Trophoblast cell (in vitro differentiated cells and primary cell): Measurements from ENCODE around the gene ELN.
"Not testable (repeated sequence)": the region's sequence is repeated elsewhere in the genome, so short reads cannot be mapped to it uniquely, and the experiment has no call there.

Experiments used
- DNase-seq, 2 donors: peaks; one replicate each; pipeline ENCODE4 v3.0.0-alpha.2; 2016
- H2AFZ ChIP-seq: 2 replicates; pipeline ENCODE4 v1.6.1; 2013; ENCODE audit warnings: low read length, moderate library complexity, mild to moderate bottlenecking; ENCODE audit not compliant: insufficient read depth, poor library complexity
- H2AK5ac ChIP-seq: 2 replicates; pipeline ENCODE4 v1.6.1; 2013; ENCODE audit warnings: mild to moderate bottlenecking, low read length
- H2BK120ac ChIP-seq: 2 replicates; pipeline ENCODE4 v1.6.1; 2013; ENCODE audit warnings: low read length, mild to moderate bottlenecking, moderate library complexity; ENCODE audit not compliant: insufficient read depth, poor library complexity
- H2BK12ac ChIP-seq: 2 replicates; pipeline ENCODE4 v1.6.1; 2013; ENCODE audit warnings: mild to moderate bottlenecking, low read length, moderate library complexity
- H2BK5ac ChIP-seq: 2 replicates; pipeline ENCODE4 v1.6.1; 2013; ENCODE audit warnings: low read length, low read depth, moderate library complexity, mild to moderate bottlenecking; ENCODE audit not compliant: poor library complexity
- H3K14ac ChIP-seq: 2 replicates; pipeline ENCODE4 v1.6.1; 2013; ENCODE audit warnings: mild to moderate bottlenecking, low read length
- H3K18ac ChIP-seq: 2 replicates; pipeline ENCODE4 v1.6.1; 2013; ENCODE audit warnings: mild to moderate bottlenecking, low read length
- H3K23ac ChIP-seq: 2 replicates; pipeline ENCODE4 v1.6.1; 2013; ENCODE audit warnings: low read length
- H3K27ac ChIP-seq: 2 replicates; pipeline ENCODE4 v1.5.1; 2013; ENCODE audit warnings: low read depth, mild to moderate bottlenecking, inconsistent platforms, low read length, moderate library complexity
- H3K27me3 ChIP-seq: 2 replicates; pipeline ENCODE4 v1.6.1; 2013; ENCODE audit warnings: inconsistent platforms, mild to moderate bottlenecking, low read length, moderate library complexity; ENCODE audit not compliant: insufficient read depth
- H3K36me3 ChIP-seq, 2 experiments: 1 replicate in 1 of 2; 2 replicates in 1 of 2; pipeline ENCODE4 v1.6.1; 2013; ENCODE audit warnings: low read length in 2 of 2, mild to moderate bottlenecking in 2 of 2, moderate library complexity in 1 of 2; ENCODE audit not compliant: insufficient read depth in 2 of 2, control insufficient read depth in 1 of 2
- H3K4ac ChIP-seq: 2 replicates; pipeline ENCODE4 v1.6.1; 2013; ENCODE audit warnings: low read depth, mild to moderate bottlenecking, low read length, moderate library complexity
- H3K4me1 ChIP-seq, 2 experiments: 1 replicate in 1 of 2; 2 replicates in 1 of 2; pipeline ENCODE4 v1.6.1; 2013; ENCODE audit warnings: low read length in 2 of 2, mild to moderate bottlenecking in 2 of 2, moderate library complexity in 1 of 2; ENCODE audit not compliant: insufficient read depth in 2 of 2, control insufficient read depth in 1 of 2
- H3K4me2 ChIP-seq: 2 replicates; pipeline ENCODE4 v1.6.1; 2013; ENCODE audit warnings: inconsistent platforms, mild to moderate bottlenecking, low read length, moderate library complexity
- H3K4me3 ChIP-seq: 2 replicates; pipeline ENCODE4 v1.5.1; 2013; ENCODE audit warnings: mild to moderate bottlenecking, low read depth, low read length, inconsistent platforms
- H3K79me1 ChIP-seq: one replicate; pipeline ENCODE4 v1.6.1; 2013; ENCODE audit warnings: low read length
- H3K79me2 ChIP-seq: 2 replicates; pipeline ENCODE4 v1.6.1; 2013; ENCODE audit warnings: low read length, mild to moderate bottlenecking; ENCODE audit not compliant: control insufficient read depth, insufficient read depth, poor library complexity
- H3K9ac ChIP-seq: 2 replicates; pipeline ENCODE4 v1.6.1; 2013; ENCODE audit warnings: mild to moderate bottlenecking, low read length
- H3K9me3 ChIP-seq: 2 replicates; pipeline ENCODE4 v1.6.1; 2013; ENCODE audit warnings: low read depth, mild to moderate bottlenecking, control low read depth, inconsistent platforms, low read length; ENCODE audit not compliant: insufficient read depth
- H4K12ac ChIP-seq: 2 replicates; pipeline ENCODE4 v1.6.1; 2013; ENCODE audit warnings: low read depth, mild to moderate bottlenecking, low read length, moderate library complexity
- H4K8ac ChIP-seq: 2 replicates; pipeline ENCODE4 v1.6.1; 2013; ENCODE audit warnings: low read depth, mild to moderate bottlenecking, low read length, moderate library complexity
- H4K91ac ChIP-seq: one replicate; pipeline ENCODE4 v1.6.1; 2013; ENCODE audit warnings: low read depth, mild to moderate bottlenecking, low read length, moderate library complexity
- whole genome bisulfite sequencing: extraction: QIAGEN DNeasy Blood & Tissue Kit; methylation state at CpG from one replicate; pipeline ENCODE4 v1.1.7; 2013; ENCODE audit warnings: missing lambda C conversion rate; ENCODE audit not compliant: insufficient read length, insufficient coverage; ENCODE audit errors: extremely low coverage; 5-methylcytosine and 5-hydroxymethylcytosine counted together

ELN gene

DNA sequence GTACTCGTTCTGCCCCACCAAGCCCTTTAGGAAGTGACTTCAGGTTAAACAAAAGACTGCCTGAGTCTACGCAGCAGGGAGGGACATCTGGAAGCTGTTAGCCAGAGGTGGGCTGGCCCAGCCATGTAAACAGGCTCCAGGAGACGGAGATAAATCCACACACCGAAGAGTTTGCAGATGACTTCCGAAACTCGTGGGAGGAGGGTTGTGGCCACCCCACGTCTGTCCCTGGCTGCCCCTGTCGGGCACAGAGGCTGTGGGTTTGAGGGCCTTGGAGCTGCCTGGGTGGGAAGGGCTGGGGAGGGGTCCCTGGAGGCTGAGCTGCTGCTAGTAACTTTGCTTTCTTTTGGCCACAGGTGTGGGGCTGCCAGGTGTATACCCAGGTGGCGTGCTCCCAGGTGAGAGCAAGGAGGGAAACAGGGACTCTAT lies 15.6 kb downstream of the ELN start:
- Histone ChIP-seq H2BK5ac (no peak overlapping the region), H3K9me3 (no peaks in the 10 kb centered on the region), H3K79me1 (no peaks in the 10 kb centered on the region), H3K4me2 (no peak overlapping the region), H3K4me3 (no peak overlapping the region), H4K12ac (peak overlapping the region; percentile 27), H3K23ac (no peak overlapping the region), H3K27me3 (no peaks in the 10 kb centered on the region), H3K9ac (no peak overlapping the region), H2AFZ (no peak overlapping the region), H2BK120ac (no peak overlapping the region), H4K91ac (no peak overlapping the region), H3K79me2 (no peaks in the 10 kb centered on the region), H3K4me1 (peaks cover 0 to 8% of the 10 kb centered on the region in 2 experiments), H3K27ac (no peak overlapping the region), H2BK12ac (no peak overlapping the region), H3K36me3 (no peaks in the 10 kb centered on the region), H4K8ac (no peak overlapping the region), H3K4ac (no peak overlapping the region), H3K18ac (no peak overlapping the region), H3K14ac (no peak overlapping the region), H2AK5ac (no peak overlapping the region)
- WGBS = no CpG with 5 or more reads among the region's 9 CpGs
- DNase-seq = no peak

DNA sequence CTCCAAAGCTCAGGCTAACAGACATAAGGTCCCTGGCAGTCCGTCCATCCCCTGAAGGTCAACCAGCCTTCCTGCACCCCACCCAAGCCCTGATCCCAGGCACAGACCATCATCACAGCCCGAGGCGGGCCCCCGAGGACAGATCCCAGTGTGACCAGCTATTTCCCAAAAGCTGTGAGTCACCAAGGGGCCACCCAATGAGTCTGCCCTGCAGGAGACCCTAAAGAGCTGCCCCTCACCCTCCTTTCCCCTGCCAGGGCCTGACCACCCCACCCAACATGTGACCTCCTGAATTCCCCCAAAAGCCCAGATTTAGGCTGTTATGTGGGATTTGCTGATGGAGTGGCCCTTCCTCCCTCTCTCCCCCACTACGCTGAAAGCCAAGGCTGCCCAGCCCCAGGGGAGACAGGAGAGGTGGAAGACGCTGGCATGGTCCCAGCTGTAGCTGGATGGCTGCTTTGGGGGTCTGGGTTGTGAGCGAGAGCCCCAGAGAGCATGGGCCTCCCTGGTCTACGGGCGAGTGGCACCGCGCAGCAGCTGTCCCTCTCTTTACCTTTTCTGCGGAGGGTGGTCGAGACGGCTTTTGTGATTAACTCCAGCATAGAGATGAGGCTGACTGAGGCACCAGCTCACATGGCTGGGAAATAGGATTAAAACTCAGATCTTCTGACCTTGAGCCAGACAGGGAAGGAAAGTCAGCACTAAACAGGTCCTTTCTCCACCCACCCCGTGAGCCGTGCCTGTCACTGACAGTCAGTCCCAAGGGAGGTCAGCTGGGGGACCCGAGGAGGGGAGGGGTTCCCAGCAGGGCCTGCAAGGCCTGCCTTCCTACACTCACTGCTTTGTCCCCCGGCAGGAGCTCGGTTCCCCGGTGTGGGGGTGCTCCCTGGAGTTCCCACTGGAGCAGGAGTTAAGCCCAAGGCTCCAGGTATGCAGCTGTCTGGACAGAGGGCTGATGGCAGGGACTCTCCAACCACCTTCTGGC lies 16.7 kb downstream of the ELN start:
- DNase-seq = no peak

DNA sequence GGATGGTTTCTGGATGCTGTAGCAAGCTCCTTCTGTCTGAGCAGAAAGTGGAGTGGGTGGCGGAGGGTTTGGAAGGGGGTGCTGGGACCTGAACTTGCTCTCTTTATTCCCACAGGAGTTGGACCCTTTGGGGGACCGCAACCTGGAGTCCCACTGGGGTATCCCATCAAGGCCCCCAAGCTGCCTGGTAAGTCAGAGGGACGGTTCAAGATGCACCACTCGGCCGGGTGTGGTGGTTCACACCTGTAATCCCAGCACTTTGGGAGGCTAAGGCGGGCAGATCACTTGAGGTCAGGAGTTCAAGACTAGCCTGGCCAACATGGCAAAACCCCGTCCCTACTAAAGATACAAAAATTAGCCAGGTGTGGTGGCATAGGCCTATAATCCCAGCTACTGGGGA lies 18.6 kb downstream of the ELN start:
- no CpG with 5 or more reads among the region's 7 CpGs for WGBS
- H3K27me3 ChIP-seq, H2AFZ ChIP-seq, H3K18ac ChIP-seq, H3K9me3 ChIP-seq, H3K14ac ChIP-seq, DNase-seq, H2BK12ac ChIP-seq, H3K27ac ChIP-seq, H3K23ac ChIP-seq, H3K36me3 ChIP-seq, H4K91ac ChIP-seq, H2BK5ac ChIP-seq, H3K4me2 ChIP-seq, H4K12ac ChIP-seq, H3K4me3 ChIP-seq, H4K8ac ChIP-seq, H3K9ac ChIP-seq, H3K79me1 ChIP-seq, H3K79me2 ChIP-seq, H2BK120ac ChIP-seq, H3K4me1 ChIP-seq, H3K4ac ChIP-seq, H2AK5ac ChIP-seq: not testable (repeated sequence)

More for the DNA sequence above, 16.7 kb downstream of the ELN start:
- Histone ChIP-seq H3K9me3 (no peaks in the 10 kb centered on the region), H3K4me3 (no peak overlapping the region), H3K9ac (no peak overlapping the region), H4K8ac (no peak overlapping the region), H3K23ac (no peak overlapping the region), H3K79me2 (no peaks in the 10 kb centered on the region), H3K14ac (no peak overlapping the region), H2AFZ (no peak overlapping the region), H3K79me1 (no peaks in the 10 kb centered on the region), H2AK5ac (no peak overlapping the region), H3K18ac (no peak overlapping the region), H4K91ac (no peak overlapping the region), H2BK12ac (no peak overlapping the region), H3K4me2 (no peak overlapping the region), H2BK120ac (no peak overlapping the region), H3K27ac (no peak overlapping the region), H3K27me3 (no peaks in the 10 kb centered on the region), H2BK5ac (no peak overlapping the region), H4K12ac (no peak overlapping the region), H3K4ac (no peak overlapping the region), H3K36me3 (no peaks in the 10 kb centered on the region), H3K4me1 (peaks cover 0 to 8% of the 10 kb centered on the region in 2 experiments)
- WGBS = no CpG with 5 or more reads among the region's 20 CpGs

DNA sequence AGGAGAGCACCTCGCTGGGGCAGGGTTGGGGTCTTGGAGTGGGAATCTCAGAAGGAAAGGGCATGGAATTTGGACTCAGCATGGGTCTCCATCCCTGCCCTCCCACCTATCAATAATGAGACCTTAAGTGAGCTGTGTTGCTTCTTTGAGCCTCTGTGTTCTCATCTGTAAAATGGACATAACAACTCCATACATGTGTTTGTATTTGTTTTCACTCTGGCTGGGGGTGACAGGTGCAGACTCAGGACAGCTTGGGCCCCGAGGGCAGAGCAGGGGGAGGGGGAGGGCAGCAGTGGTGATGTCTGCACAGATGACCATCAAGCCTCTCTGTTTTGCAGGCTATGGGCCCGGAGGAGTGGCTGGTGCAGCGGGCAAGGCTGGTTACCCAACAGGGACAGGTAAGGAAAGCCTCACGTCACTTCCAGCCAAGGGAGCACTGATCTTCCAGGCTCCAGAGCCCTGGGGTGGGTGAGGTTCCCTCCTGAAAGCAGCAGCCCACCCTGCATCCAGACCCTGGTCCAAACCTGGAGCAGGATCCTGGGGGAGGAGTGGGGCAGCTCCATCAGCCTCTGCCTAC lies 19.9 kb downstream of the ELN start:
- Histone ChIP-seq H4K91ac (no peak overlapping the region), H3K4ac (no peak overlapping the region), H3K27ac (no peak overlapping the region), H3K36me3 (no peaks in the 10 kb centered on the region), H2AFZ (no peak overlapping the region), H3K4me3 (no peak overlapping the region), H3K27me3 (no peaks in the 10 kb centered on the region), H3K18ac (no peak overlapping the region), H2BK120ac (no peak overlapping the region), H3K4me1 (peaks cover 0 to 5% of the 10 kb centered on the region in 2 experiments), H2AK5ac (no peak overlapping the region), H3K79me1 (no peaks in the 10 kb centered on the region), H2BK5ac (no peak overlapping the region), H4K8ac (no peak overlapping the region), H3K4me2 (no peak overlapping the region), H4K12ac (no peak overlapping the region), H3K79me2 (no peaks in the 10 kb centered on the region), H3K23ac (no peak overlapping the region), H3K9me3 (no peaks in the 10 kb centered on the region), H2BK12ac (no peak overlapping the region), H3K9ac (no peak overlapping the region), H3K14ac (no peak overlapping the region)
- no CpG with 5 or more reads among the region's 5 CpGs for WGBS
- peak; percentile 21 to 44 for DNase-seq
